GM23248 (cell line): ENCODE results near the gene MDH2.

Experiments used
- EZH2 ChIP-seq: fragments of 200-600 bp; sonication (generic); IDR thresholded peaks from 2 replicates; pipeline ENCODE4 v1.6.1; 2018; ENCODE audit warnings: antibody characterized with exemption, mild to moderate bottlenecking; ENCODE audit not compliant: insufficient read depth, poor library complexity, severe bottlenecking
- EZH2phosphoT487 ChIP-seq: fragments of 200-600 bp; sonication (generic); IDR thresholded peaks from 2 replicates; pipeline ENCODE4 v1.6.1; 2018; ENCODE audit warnings: antibody characterized with exemption, moderate library complexity, mild to moderate bottlenecking, low read depth; ENCODE audit not compliant: insufficient read depth

DNA sequence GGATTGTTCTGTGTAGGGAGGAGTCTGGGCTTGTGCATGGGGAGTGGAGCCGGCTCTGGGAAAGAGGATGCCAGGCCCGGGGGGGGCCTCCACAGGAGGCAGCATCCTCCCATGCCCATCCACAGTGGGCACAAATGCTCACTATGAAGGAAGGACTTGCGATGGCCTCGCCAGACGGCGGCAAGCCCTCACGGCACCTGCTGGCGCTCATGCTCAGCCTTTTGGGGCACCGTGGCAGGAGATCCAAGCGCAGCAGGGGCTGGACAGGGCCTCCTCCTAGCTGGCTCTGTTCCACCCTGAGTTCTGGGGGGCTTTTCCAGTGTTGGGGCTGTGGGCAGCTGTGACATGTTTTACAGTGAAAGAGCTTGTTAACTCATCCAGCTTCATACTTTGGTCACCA, 15.2 kb downstream of the MDH2 start:
- no peak for TF ChIP-seq EZH2
- no peak for TF ChIP-seq EZH2phosphoT487
